B cell (primary cell): ENCODE measurements around the gene CBX4. TPM values are rescaled to one million over a fixed set of nuclear protein-coding genes. Genes with fewer than 3 reads are reported as not detected.

Source experiments
- ATAC-seq: fragments of 200-7000 bp; cut with Tn5 transposase; one replicate; pipeline ENCODE4 v1.10.0; 2021; ENCODE audit warnings: low read depth, mild to moderate bottlenecking, moderate number of reproducible peaks, moderate library complexity
- CTCF ChIA-PET: fragments of 350-600 bp; sonication (Branson Sonifier 250); formaldehyde crosslinking; loops from one replicate; lab custom pipeline; 2021; ENCODE audit warnings: antibody characterized with exemption, inconsistent platforms; lab: Charles Lee
- POLR2A ChIA-PET: fragments of 350-600 bp; sonication (Branson Sonifier 250); formaldehyde crosslinking; loops from one replicate; lab custom pipeline; 2021; ENCODE audit warnings: antibody characterized with exemption; lab: Charles Lee
- DNase-seq: peaks from one replicate; pipeline ENCODE4 v3.0.0; 2013
- H2AFZ ChIP-seq: 2 replicates; pipeline ENCODE4 v1.6.1; 2012; ENCODE audit warnings: mild to moderate bottlenecking, low read depth, low read length; ENCODE audit not compliant: insufficient read depth, poor library complexity, severe bottlenecking
- H3K27ac ChIP-seq, 2 donors: 1 replicate in 1 of 2; 2 replicates in 1 of 2; pipeline ENCODE4 v1.5.1; 2012 to 2013; ENCODE audit warnings: low read length in 2 of 2, mild to moderate bottlenecking in 2 of 2, moderate library complexity in 1 of 2
- H3K27me3 ChIP-seq, 4 experiments: fragments of 200-600 bp in 1 of 4; sonication (generic) in 1 of 4; replicated peaks in 1 of 4; 1 replicate in 2 of 4; 2 replicates in 2 of 4; pipeline versions ENCODE4 v1.6.1 to v1.7.0; 2013 to 2016; ENCODE audit warnings: low read length in 3 of 4, mild to moderate bottlenecking in 2 of 4, mixed read lengths in 1 of 4, moderate library complexity in 1 of 4; ENCODE audit not compliant: insufficient read depth in 4 of 4, control insufficient read depth in 3 of 4; ENCODE audit errors: control extremely low read depth in 1 of 4
- H3K36me3 ChIP-seq, 2 experiments: replicated peaks in 1 of 2; 1 replicate in 1 of 2; 2 replicates in 1 of 2; pipeline versions ENCODE4 v1.6.1 to v1.7.1; 2013; ENCODE audit warnings: low read length in 1 of 2; ENCODE audit not compliant: insufficient read depth in 2 of 2, control insufficient read depth in 1 of 2; ENCODE audit errors: control extremely low read depth in 1 of 2, extremely low read depth in 1 of 2
- H3K4me1 ChIP-seq, 2 donors: fragments of 200-600 bp in 1 of 2; sonication (generic) in 1 of 2; 1 replicate in 1 of 2; 2 replicates in 1 of 2; pipeline versions ENCODE4 v1.5.1 to v1.6.1; 2013 to 2017; ENCODE audit warnings: low read length in 2 of 2; ENCODE audit not compliant: control insufficient read depth in 2 of 2, insufficient read depth in 2 of 2
- H3K4me2 ChIP-seq: replicated peaks from 2 replicates; pipeline ENCODE3; 2012; ENCODE audit warnings: mild to moderate bottlenecking, low read depth, low read length; ENCODE audit not compliant: poor library complexity, severe bottlenecking
- H3K4me3 ChIP-seq, 5 experiments: fragments of 200-600 bp in 1 of 5; sonication (generic) in 1 of 5; 1 replicate in 3 of 5; 2 replicates in 2 of 5; pipeline versions ENCODE4 v1.5.1 to v1.7.0; 2011 to 2016; ENCODE audit warnings: low read length in 4 of 5, mild to moderate bottlenecking in 4 of 5, low read depth in 2 of 5, control low read depth in 1 of 5, moderate library complexity in 1 of 5; ENCODE audit not compliant: insufficient read depth in 1 of 5; ENCODE audit errors: control extremely low read depth in 1 of 5, extremely low read depth in 1 of 5
- H3K79me2 ChIP-seq: fragments of 200-600 bp; sonication (generic); one replicate; pipeline ENCODE4 v1.6.0; 2016; ENCODE audit warnings: low read length; ENCODE audit not compliant: control insufficient read depth, insufficient read depth
- H3K9ac ChIP-seq: fragments of 200-600 bp; sonication (generic); 2 replicates; pipeline ENCODE4 v1.6.1; 2017; ENCODE audit warnings: mild to moderate bottlenecking, low read length, moderate library complexity
- H3K9me3 ChIP-seq, 3 donors: one replicate each; pipeline versions ENCODE4 v1.6.1 to v1.7.1; 2013; ENCODE audit warnings: low read length in 2 of 3; ENCODE audit not compliant: control insufficient read depth in 2 of 3, insufficient read depth in 1 of 3; ENCODE audit errors: control extremely low read depth in 1 of 3
- H4K20me1 ChIP-seq: 2 replicates; pipeline ENCODE4 v1.6.0; 2012; ENCODE audit warnings: mild to moderate bottlenecking, low read length; ENCODE audit not compliant: insufficient read depth, control insufficient read depth, poor library complexity, severe bottlenecking
- H3K27ac Mint-ChIP-seq: one replicate; pipeline ENCODE4 v1.8.0; 2021; ENCODE audit warnings: mixed read lengths
- H3K27me3 Mint-ChIP-seq: one replicate; pipeline ENCODE4 v1.8.0; 2021; ENCODE audit warnings: mixed read lengths
- H3K4me1 Mint-ChIP-seq: one replicate; pipeline ENCODE4 v1.8.0; 2021; ENCODE audit warnings: mixed read lengths
- H3K4me3 Mint-ChIP-seq: one replicate; pipeline ENCODE4 v1.8.0; 2021; ENCODE audit warnings: mixed read lengths
- H3K9me3 Mint-ChIP-seq: one replicate; pipeline ENCODE4 v1.8.0; 2022; ENCODE audit warnings: mixed read lengths; ENCODE audit not compliant: insufficient read depth
- CTCF ChIP-seq: fragments of 200-600 bp; IDR thresholded peaks from one replicate; pipeline ENCODE4 v1.8.0; 2022; ENCODE audit warnings: antibody characterized with exemption, mild to moderate bottlenecking
- EZH2 ChIP-seq: IDR thresholded peaks from 2 replicates; pipeline ENCODE4 v1.6.1; 2012; ENCODE audit warnings: borderline replicate concordance, low read depth, mild to moderate bottlenecking, moderate library complexity, low read length; ENCODE audit not compliant: insufficient read depth, poor library complexity, severe bottlenecking
- WGBS: methylation state at CpG from one replicate; pipeline ENCODE4 v1.1.5; 2013; ENCODE audit warnings: missing lambda C conversion rate; ENCODE audit not compliant: insufficient coverage; 5-methylcytosine and 5-hydroxymethylcytosine counted together
- intact Hi-C: fragments of 100-400 bp; cut with micrococcal nuclease; formaldehyde crosslinking; loops from one replicate; pipeline ENCODE4 v1.10.0; 2022
- polyA plus RNA-seq: library from polyadenylated mRNA; depleted of rRNA; stranded (reverse); fragments of >200 nt; gene quantifications from 2 replicates; pipeline ENCODE4 v1.2.3, GENCODE V29; 2012
- total RNA-seq, 2 donors: library from RNA; stranded (reverse); fragments of 120-200 nt in 1 of 2; gene quantifications; 1 replicate in 1 of 2; 2 replicates in 1 of 2; pipeline versions ENCODE4 v1.2.3 to v1.2.4, GENCODE V29; 2013 to 2022

CBX4 gene
- total and polyA plus RNA-seq, 2 donors (not counting 1 experiment from before 2014, with no cell fraction given), result 81.9 to 115 TPM

DNA sequence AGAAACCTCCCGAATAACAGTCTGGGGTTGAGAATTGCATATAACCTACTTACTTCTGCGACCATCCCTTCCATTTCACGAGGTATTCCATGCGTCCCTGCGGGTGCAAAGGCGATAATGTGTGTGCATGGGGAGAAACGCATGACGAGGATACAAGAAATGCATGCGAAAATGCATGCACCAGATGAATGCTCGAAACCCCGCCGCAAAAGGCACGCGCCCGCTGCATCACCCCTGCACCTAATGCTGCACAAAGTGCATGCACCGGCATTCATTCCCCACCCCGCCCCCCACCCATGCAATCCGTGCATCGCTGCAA is 42.8 kb downstream of the CBX4 start:
- POLR2A ChIA-PET, result interaction anchor here (0.7 to 2.1 kb wide), 8 partner anchors 9 to 1688 kb away, joined by 3 to 45 read pairs (median 5); partner anchors contain the start of gene CBX4
- Mint-ChIP-seq H3K4me1 (peaks cover 41% of the 10 kb centered on the region), H3K9me3 (no peaks in the 10 kb centered on the region), H3K4me3 (peak overlapping the region; percentile 91), H3K27ac (peak overlapping the region; percentile 59), H3K27me3 (peaks cover 35% of the 10 kb centered on the region)
- peaks cover 0 to 7% of the 10 kb centered on the region in 2 experiments for H3K36me3 ChIP-seq
- peaks cover 0 to 61% (median 46%) of the 10 kb centered on the region in 4 experiments for H3K27me3 ChIP-seq
- CTCF ChIA-PET, result interaction anchor here (0.6 to 3.6 kb wide), 10 partner anchors 15 to 218 kb away, joined by 3 to 18 read pairs (median 4); partner anchors contain the start of gene CBX4
- TF ChIP-seq EZH2, result no peak
- TF ChIP-seq CTCF, result no peak
- peak overlapping the region; percentile 77 for H3K9ac ChIP-seq
- peak overlapping the region; percentile 59 for H2AFZ ChIP-seq
- peak overlapping the region in 1 of 2 donors; percentile 50 for H3K27ac ChIP-seq
- H4K20me1 ChIP-seq, result peaks cover 39% of the 10 kb centered on the region
- ATAC-seq (no peak), DNase-seq (no peak)
- 0% methylated on average over 7 of the region's 19 CpGs for WGBS
- peak overlapping the region; percentile 98 for H3K4me2 ChIP-seq
- H3K79me2 ChIP-seq, result peaks cover 4% of the 10 kb centered on the region
- intact Hi-C loops, result loop anchor here (2.0 to 5.0 kb wide), 6 partner anchors 14 to 1716 kb away; partner anchors contain the start of genes ACTG1, BAHCC1 and CCDC40
- peak overlapping the region; percentile 65 to 90 (median 71) for H3K4me3 ChIP-seq
- H3K4me1 ChIP-seq, result peaks cover 50% of the 10 kb centered on the region in 2 donors
- peaks cover 0 to 61% (median 18%) of the 10 kb centered on the region in 3 donors for H3K9me3 ChIP-seq

DNA sequence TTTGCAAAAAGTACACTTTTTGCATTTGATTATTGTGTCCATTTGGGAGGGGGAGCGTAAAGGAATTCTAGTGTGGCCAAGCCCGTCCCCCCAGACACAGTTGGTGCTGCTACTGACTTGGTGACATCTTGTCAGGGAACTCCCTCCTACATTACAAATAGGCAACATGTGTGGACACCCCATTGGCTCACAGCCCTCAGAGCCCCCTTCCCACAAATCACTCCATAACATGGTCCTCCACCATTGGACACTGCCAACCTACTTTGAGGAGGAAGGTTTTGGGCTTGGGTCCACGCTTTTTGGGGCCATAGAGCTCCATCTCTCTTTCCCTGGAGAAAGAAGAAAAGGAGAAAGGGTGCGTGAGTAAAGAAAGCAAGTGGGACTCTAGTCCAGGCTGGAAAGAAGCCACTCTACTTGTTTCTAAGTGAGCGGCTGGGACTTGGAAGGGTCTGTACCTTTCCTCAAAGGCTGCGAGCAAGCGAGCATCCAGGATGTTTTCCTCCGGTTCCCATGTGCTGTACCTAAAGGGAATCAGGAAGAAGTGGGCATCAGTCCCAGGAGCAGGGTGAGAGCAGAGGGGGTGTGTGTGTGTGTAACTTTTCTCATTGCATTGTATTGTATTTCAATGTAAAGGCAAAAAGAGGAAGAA is 43.3 kb downstream of the CBX4 start:
- Histone ChIP-seq H3K4me1 (peaks cover 50 to 53% of the 10 kb centered on the region in 2 donors), H3K9me3 (peaks cover 0 to 61% (median 16%) of the 10 kb centered on the region in 3 donors), H3K79me2 (peaks cover 4% of the 10 kb centered on the region), H3K27ac (no peak overlapping the region), H2AFZ (peak overlapping the region; percentile 59), H4K20me1 (peaks cover 39% of the 10 kb centered on the region), H3K27me3 (peaks cover 0 to 61% (median 46%) of the 10 kb centered on the region in 4 experiments), H3K9ac (peak overlapping the region; percentile 77), H3K4me3 (peak overlapping the region; percentile 65 to 90 (median 71)), H3K4me2 (peak overlapping the region; percentile 98), H3K36me3 (peaks cover 0 to 7% of the 10 kb centered on the region in 2 experiments)
- ChIA-PET CTCF (interaction anchor here (0.6 to 2.2 kb wide), 6 partner anchors 13 to 213 kb away, joined by 3 to 10 read pairs (median 4); partner anchors contain the start of gene CBX4), POLR2A (interaction anchor here (1.4 to 2.1 kb wide), 3 partner anchors 8 to 44 kb away, joined by 5 to 45 read pairs (median 9); partner anchors contain the start of gene CBX4)
- no peak for TF ChIP-seq CTCF
- no peak for TF ChIP-seq EZH2
- Mint-ChIP-seq H3K9me3 (no peaks in the 10 kb centered on the region), H3K4me3 (peak overlapping the region; percentile 91), H3K27me3 (peaks cover 37% of the 10 kb centered on the region), H3K27ac (peak overlapping the region; percentile 59), H3K4me1 (peaks cover 43% of the 10 kb centered on the region)
- 58% methylated on average over 5 of the region's 8 CpGs for WGBS
- intact Hi-C loops, result loop anchor here (2.0 to 5.0 kb wide), 6 partner anchors 15 to 1716 kb away; partner anchors contain the start of genes ACTG1, BAHCC1 and CCDC40
- DNase-seq (no peak), ATAC-seq (no peak)
